ENCODE results near the gene OSBP2. TPM values are rescaled to one million over a fixed set of nuclear protein-coding genes. Genes with fewer than 3 reads are reported as not detected.

The OSBP2 gene
- total RNA-seq, 1 donor from 2014 or later: 3.1 TPM

DNA sequence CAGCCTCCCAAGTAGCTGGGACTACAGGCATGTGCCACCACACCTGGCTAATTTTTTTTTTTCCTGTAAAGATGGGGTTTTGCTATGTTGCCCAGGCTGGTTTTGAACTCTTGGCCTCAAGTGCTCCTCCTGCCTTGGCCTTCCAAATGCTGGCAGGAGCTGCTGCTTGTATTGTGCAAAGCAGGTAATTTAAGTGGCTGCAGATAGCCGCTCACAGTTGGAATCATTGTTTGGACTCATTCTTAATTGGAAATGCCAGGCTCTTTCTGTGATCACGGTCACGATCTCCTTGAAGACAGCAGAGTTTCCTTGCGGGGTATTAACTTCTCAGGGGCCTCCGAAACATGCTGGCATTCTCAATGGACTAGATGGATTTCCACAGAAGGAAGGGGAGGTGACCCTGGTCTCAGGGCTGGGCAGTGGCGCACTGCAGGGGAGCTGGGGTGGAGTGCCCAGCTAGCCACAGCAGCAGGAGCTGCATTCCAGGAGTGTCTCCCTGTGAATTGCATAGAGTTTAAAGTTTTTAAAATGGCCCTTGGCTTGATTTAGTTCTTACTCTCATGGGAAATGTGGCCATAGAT is 137.8 kb downstream of the OSBP2 start:
- TF ChIP-seq, protein P1, sequence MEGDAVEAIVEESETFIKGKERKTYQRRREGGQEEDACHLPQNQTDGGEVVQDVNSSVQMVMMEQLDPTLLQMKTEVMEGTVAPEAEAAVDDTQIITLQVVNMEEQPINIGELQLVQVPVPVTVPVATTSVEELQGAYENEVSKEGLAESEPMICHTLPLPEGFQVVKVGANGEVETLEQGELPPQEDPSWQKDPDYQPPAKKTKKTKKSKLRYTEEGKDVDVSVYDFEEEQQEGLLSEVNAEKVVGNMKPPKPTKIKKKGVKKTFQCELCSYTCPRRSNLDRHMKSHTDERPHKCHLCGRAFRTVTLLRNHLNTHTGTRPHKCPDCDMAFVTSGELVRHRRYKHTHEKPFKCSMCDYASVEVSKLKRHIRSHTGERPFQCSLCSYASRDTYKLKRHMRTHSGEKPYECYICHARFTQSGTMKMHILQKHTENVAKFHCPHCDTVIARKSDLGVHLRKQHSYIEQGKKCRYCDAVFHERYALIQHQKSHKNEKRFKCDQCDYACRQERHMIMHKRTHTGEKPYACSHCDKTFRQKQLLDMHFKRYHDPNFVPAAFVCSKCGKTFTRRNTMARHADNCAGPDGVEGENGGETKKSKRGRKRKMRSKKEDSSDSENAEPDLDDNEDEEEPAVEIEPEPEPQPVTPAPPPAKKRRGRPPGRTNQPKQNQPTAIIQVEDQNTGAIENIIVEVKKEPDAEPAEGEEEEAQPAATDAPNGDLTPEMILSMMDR (IDR thresholded peaks at IDR 0.05): no peak
- no peaks in the 10 kb centered on the region for H3K4me1 ChIP-seq
- no peak overlapping the region for H3K27ac ChIP-seq
- ATAC-seq: no peak
- H3K4me3 ChIP-seq: no peak overlapping the region
- no peaks in the 10 kb centered on the region for H3K9me3 ChIP-seq
- intact Hi-C loops (cut with DNase I): no loop called here
- H3K36me3 ChIP-seq: no peaks in the 10 kb centered on the region
- DNase-seq: no peak
- H3K27me3 ChIP-seq (ENCODE audit: low read depth): no peaks in the 10 kb centered on the region

DNA sequence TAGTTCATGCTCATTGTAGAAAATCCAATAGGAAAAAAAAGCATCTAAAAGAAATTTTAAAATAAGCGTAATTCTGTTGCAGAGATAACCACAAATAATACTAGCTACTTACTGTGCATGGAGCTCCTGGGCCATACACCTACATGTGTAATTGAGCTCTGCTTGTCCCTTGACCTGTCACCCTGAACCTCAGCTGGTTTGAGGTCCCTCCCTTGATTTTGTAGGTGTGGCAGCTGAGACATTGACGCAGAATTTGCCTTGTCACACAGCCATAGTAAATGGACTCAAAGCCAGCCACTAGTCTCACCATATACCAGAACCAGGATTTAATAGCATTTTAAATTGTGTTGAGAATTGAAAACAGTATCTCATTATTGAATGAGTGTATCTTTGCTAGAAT is 138.6 kb downstream of the OSBP2 start:
- no peak for ATAC-seq
- intact Hi-C loops (cut with DNase I): no loop called here
- no peak overlapping the region for H3K27ac ChIP-seq
- DNase-seq: no peak
- H3K4me3 ChIP-seq: no peak overlapping the region
- no peaks in the 10 kb centered on the region for H3K9me3 ChIP-seq
- no peaks in the 10 kb centered on the region for H3K36me3 ChIP-seq
- no peaks in the 10 kb centered on the region for H3K4me1 ChIP-seq
- H3K27me3 ChIP-seq (ENCODE audit: low read depth): no peaks in the 10 kb centered on the region
- TF ChIP-seq, protein P1 (IDR thresholded peaks at IDR 0.05): no peak

DNA sequence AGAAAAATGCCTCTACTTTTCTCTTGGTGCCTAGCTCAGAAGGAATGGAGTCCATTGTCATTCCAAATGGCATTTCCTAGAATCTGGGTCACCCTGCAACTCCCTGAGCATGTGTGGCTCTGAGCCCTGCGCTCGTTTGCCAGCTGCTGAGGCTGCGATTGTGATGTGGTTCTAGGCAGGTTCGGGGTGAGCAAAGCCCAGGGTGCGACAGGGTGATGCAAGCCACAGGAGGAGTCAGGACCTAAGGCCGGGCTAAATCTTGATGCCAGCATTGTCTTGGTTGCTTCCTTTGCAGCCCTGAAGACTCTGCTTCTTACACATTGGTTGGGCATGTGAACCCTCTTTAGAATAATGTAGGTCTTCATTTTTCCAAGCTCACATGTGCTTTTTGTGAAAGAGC is 142.9 kb downstream of the OSBP2 start:
- no peak for ATAC-seq

DNA sequence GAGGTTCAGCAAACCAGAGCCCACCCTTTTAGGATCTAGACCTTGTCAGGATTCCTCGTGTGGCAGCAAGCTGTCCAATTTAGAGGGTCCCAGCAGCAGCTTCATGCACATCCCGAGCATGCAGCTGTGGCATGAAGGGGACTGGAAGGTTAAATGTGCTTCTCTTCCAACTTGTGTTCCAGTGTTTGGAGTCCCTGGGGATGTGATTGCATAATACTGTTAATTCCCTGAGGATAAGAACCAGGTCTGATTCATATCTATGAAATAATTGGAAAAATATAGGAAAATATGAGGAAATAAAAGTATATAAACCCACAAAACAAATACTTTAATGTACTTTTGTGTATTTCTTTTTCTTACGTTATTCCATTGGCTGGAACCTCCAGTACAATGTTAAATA is 143.4 kb downstream of the OSBP2 start:
- TF ChIP-seq, protein P1 (IDR thresholded peaks at IDR 0.05): no peak
- intact Hi-C loops (cut with DNase I): no loop called here
- no peak for DNase-seq
- H3K36me3 ChIP-seq: no peaks in the 10 kb centered on the region
- no peaks in the 10 kb centered on the region for H3K9me3 ChIP-seq
- ATAC-seq: no peak
- H3K27me3 ChIP-seq (ENCODE audit: low read depth): no peaks in the 10 kb centered on the region
- H3K4me3 ChIP-seq: no peak overlapping the region
- no peak overlapping the region for H3K27ac ChIP-seq
- H3K4me1 ChIP-seq: no peaks in the 10 kb centered on the region

More for the DNA sequence above, 142.9 kb downstream of the OSBP2 start:
- no peaks in the 10 kb centered on the region for H3K36me3 ChIP-seq
- no peak overlapping the region for H3K27ac ChIP-seq
- H3K4me3 ChIP-seq: no peak overlapping the region
- DNase-seq: no peak
- intact Hi-C loops (cut with DNase I): no loop called here
- TF ChIP-seq, protein P1 (IDR thresholded peaks at IDR 0.05): no peak
- no peaks in the 10 kb centered on the region for H3K9me3 ChIP-seq
- no peaks in the 10 kb centered on the region for H3K27me3 ChIP-seq (ENCODE audit: low read depth)
- H3K4me1 ChIP-seq: no peaks in the 10 kb centered on the region

DNA sequence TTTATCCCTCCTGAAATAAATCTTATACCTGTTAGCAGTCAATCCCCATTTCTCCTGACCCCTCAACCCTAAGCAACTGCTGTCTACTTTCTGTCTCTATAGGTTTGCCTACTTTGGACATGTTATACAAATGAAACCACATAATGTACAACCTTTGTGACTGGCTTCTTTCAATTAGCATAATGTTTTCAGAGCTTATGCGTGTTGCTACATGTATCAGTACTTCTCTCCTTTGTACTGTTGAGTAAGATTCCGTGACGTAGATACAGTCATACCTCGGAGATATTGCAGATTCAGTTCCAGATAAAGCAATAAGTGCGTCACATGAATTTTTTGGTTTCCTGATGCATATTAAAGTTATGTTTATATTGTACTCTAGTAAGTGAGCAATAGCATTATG is 146.6 kb downstream of the OSBP2 start:
- H3K4me3 ChIP-seq: no peak overlapping the region
- ATAC-seq (no peak), DNase-seq (no peak)
- no peaks in the 10 kb centered on the region for H3K36me3 ChIP-seq
- no peaks in the 10 kb centered on the region for H3K27me3 ChIP-seq (ENCODE audit: low read depth)
- H3K9me3 ChIP-seq: no peaks in the 10 kb centered on the region
- H3K27ac ChIP-seq: no peak overlapping the region
- TF ChIP-seq, protein P1 (IDR thresholded peaks at IDR 0.05): no peak
- intact Hi-C loops (cut with DNase I): no loop called here
- no peaks in the 10 kb centered on the region for H3K4me1 ChIP-seq
